Endothelial cell of umbilical vein (primary cell): Measurements from ENCODE around the gene FAM53B. TPM values are rescaled to one million over a fixed set of nuclear protein-coding genes. Genes with fewer than 3 reads are reported as not detected.

Experiments used
- BruUV-seq: library from RNA; stranded (reverse); fragments of 400-500 nt; replicated peaks from 2 replicates; lab custom pipeline; 2021; lab: Mats Ljungman, UMichigan
- CTCF ChIA-PET: fragments of 300-600, 350-600 bp; sonication (Branson Sonifier 250); formaldehyde crosslinking; loops from one replicate; lab custom pipeline; 2021; ENCODE audit warnings: antibody characterized with exemption, inconsistent platforms; lab: Charles Lee
- POLR2A ChIA-PET: fragments of 300-600, 350-600 bp; sonication (Branson Sonifier 250); formaldehyde crosslinking; loops from one replicate; lab custom pipeline; 2021; ENCODE audit warnings: antibody characterized with exemption, inconsistent platforms; lab: Charles Lee
- DNase-seq: peaks from one replicate; pipeline ENCODE4 v3.0.0-alpha.2; 2011; ENCODE audit warnings: low read depth, low spot score
- FAIRE-seq: peaks from 2 replicates; lab custom pipeline; 2011; peaks lifted over from hg19 to GRCh38; lab: Jason Lieb, UNC
- H2AFZ ChIP-seq: 2 replicates; pipeline ENCODE4 v1.6.0; 2012; ENCODE audit warnings: low read depth, low read length, control low read depth, inconsistent platforms
- H3K27ac ChIP-seq: 2 replicates; pipeline ENCODE4 v1.5.1; 2011; ENCODE audit warnings: low read depth, mild to moderate bottlenecking, control low read depth, low read length, moderate library complexity; ENCODE audit not compliant: insufficient read depth
- H3K27me3 ChIP-seq, 2 experiments: 2 replicates each; pipeline versions ENCODE4 v1.6.0 to v1.6.1; 2011; ENCODE audit warnings: low read length in 2 of 2, mixed read lengths in 1 of 2; ENCODE audit not compliant: control insufficient read depth in 2 of 2, insufficient read depth in 2 of 2
- H3K36me3 ChIP-seq, 2 experiments: 2 replicates in 1 of 2; 3 replicates in 1 of 2; pipeline ENCODE4 v1.5.1; 2011; ENCODE audit warnings: low read length in 2 of 2, mild to moderate bottlenecking in 1 of 2, moderate library complexity in 1 of 2; ENCODE audit not compliant: control insufficient read depth in 2 of 2, insufficient read depth in 2 of 2; ENCODE audit errors: extremely low read depth in 1 of 2
- H3K4me1 ChIP-seq: 3 replicates; pipeline ENCODE4 v1.5.1; 2011; ENCODE audit warnings: mild to moderate bottlenecking, low read length; ENCODE audit not compliant: control insufficient read depth, insufficient read depth; ENCODE audit errors: extremely low read depth
- H3K4me2 ChIP-seq: 2 replicates; pipeline ENCODE4 v1.6.1; 2011; ENCODE audit warnings: low read length, control low read depth, mixed read lengths; ENCODE audit not compliant: insufficient read depth
- H3K4me3 ChIP-seq, 3 experiments: fragments of 200-600 bp in 1 of 3; sonication (generic), shearing (Covaris generic) in 1 of 3; replicated peaks in 1 of 3; 2 replicates each; pipeline ENCODE4 v1.5.1; 2011 to 2016; ENCODE audit warnings: control low read depth in 3 of 3, low read length in 3 of 3, mild to moderate bottlenecking in 2 of 3, inconsistent platforms in 1 of 3, low read depth in 1 of 3, moderate library complexity in 1 of 3; ENCODE audit not compliant: insufficient read depth in 1 of 3
- H3K79me2 ChIP-seq: 2 replicates; pipeline ENCODE4 v1.6.0; 2012; ENCODE audit warnings: low read length, inconsistent platforms; ENCODE audit not compliant: control insufficient read depth, insufficient read depth
- H3K9ac ChIP-seq: replicated peaks from 2 replicates; pipeline ENCODE3; 2011; ENCODE audit warnings: low read length, control low read depth; ENCODE audit not compliant: insufficient read depth; ENCODE audit errors: extremely low read depth
- H3K9me1 ChIP-seq: replicated peaks from 3 replicates; pipeline ENCODE4 v1.6.0; 2011; ENCODE audit warnings: mild to moderate bottlenecking, low read length; ENCODE audit not compliant: control insufficient read depth, insufficient read depth; ENCODE audit errors: extremely low read depth
- H3K9me3 ChIP-seq: replicated peaks from 2 replicates; pipeline ENCODE4 v1.5.1; 2012; ENCODE audit warnings: low read length, inconsistent platforms; ENCODE audit not compliant: control insufficient read depth, insufficient read depth
- H4K20me1 ChIP-seq: replicated peaks from 2 replicates; pipeline ENCODE3; 2011; ENCODE audit warnings: mild to moderate bottlenecking, low read length; ENCODE audit not compliant: control insufficient read depth, insufficient read depth; ENCODE audit errors: extremely low read depth
- CTCF ChIP-seq, 2 donors: IDR thresholded peaks; 1 replicate in 1 of 2; 2 replicates in 1 of 2; pipeline ENCODE4 v1.5.1; 2011; ENCODE audit warnings: low read length in 2 of 2, mild to moderate bottlenecking in 2 of 2, moderate library complexity in 2 of 2, control low read depth in 1 of 2, inconsistent platforms in 1 of 2, low read depth in 1 of 2; ENCODE audit not compliant: insufficient read depth in 1 of 2; ENCODE audit errors: extremely low read depth in 1 of 2
- EZH2 ChIP-seq: IDR thresholded peaks from 2 replicates; pipeline ENCODE4 v1.6.1; 2012; ENCODE audit warnings: borderline replicate concordance, low read depth, mild to moderate bottlenecking, moderate library complexity, low read length, inconsistent platforms; ENCODE audit not compliant: severe bottlenecking
- FOS ChIP-seq: IDR thresholded peaks from 2 replicates; pipeline ENCODE4 v1.6.1; 2011; ENCODE audit warnings: mild to moderate bottlenecking, low read length, moderate library complexity, borderline replicate concordance; ENCODE audit not compliant: insufficient read depth
- GATA2 ChIP-seq: IDR thresholded peaks from 2 replicates; pipeline ENCODE4 v1.7.0; 2011; ENCODE audit warnings: low read depth, mild to moderate bottlenecking, moderate library complexity, mixed read lengths, low read length; ENCODE audit not compliant: insufficient read length, insufficient read depth
- JUN ChIP-seq: IDR thresholded peaks from 2 replicates; pipeline ENCODE4 v1.6.1; 2011; ENCODE audit warnings: borderline replicate concordance, low read depth; ENCODE audit not compliant: insufficient read length, insufficient read depth
- MAX ChIP-seq: IDR thresholded peaks from 2 replicates; pipeline ENCODE4 v1.6.1; 2011; ENCODE audit not compliant: insufficient read depth, insufficient read length
- MYC ChIP-seq: IDR thresholded peaks from one replicate; pipeline ENCODE4 v1.6.1; 2011; ENCODE audit warnings: mild to moderate bottlenecking, low read depth, low read length
- POLR2A ChIP-seq: IDR thresholded peaks from 2 replicates; pipeline ENCODE4 v1.6.1; 2012; ENCODE audit warnings: low read depth, mild to moderate bottlenecking, control low read depth, low read length
- POLR2AphosphoS5 ChIP-seq: IDR thresholded peaks from 2 replicates; pipeline ENCODE4 v1.6.1; 2012; ENCODE audit warnings: low read depth, mild to moderate bottlenecking, control low read depth, low read length, moderate library complexity; ENCODE audit not compliant: insufficient read depth
- dilution Hi-C: fragments of 300-500 bp; cut with MboI; formaldehyde crosslinking; loops from one replicate; pipeline ENCODE4 v1.15.0; 2019; ENCODE audit warnings: low sequenced_read_pairs; ENCODE audit not compliant: extremely low pct_ligation_motif_present
- intact Hi-C: fragments of 100-400 bp; cut with micrococcal nuclease; formaldehyde crosslinking; loops from one replicate; pipeline ENCODE4 v1.10.0; 2022
- polyA plus RNA-seq, 4 experiments: library from polyadenylated mRNA; depleted of rRNA in 3 of 4; stranded (reverse) in 3 of 4; unstranded in 1 of 4; fragments of >200 nt; gene quantifications; 2 replicates each; pipeline versions ENCODE4 v1.2.1 to v1.2.3, GENCODE V29; 2011 to 2012; ENCODE audit warnings: missing spikeins in 1 of 4
- total RNA-seq: library from RNA; stranded (reverse); gene quantifications from 2 replicates; pipeline ENCODE4 v1.2.3, GENCODE V29; 2021

FAM53B gene
- total and polyA plus RNA-seq, 2 donors (not counting 3 experiments of a cell fraction or from before 2014, with no cell fraction given): 8.5 to 21.1 TPM

- no peak overlapping the region for H3K4me2 ChIP-seq
- FAIRE-seq: no peak
- no peaks in the 10 kb centered on the region for H4K20me1 ChIP-seq
- H3K9ac ChIP-seq: no peak overlapping the region
- H3K4me3 ChIP-seq: no peak overlapping the region
- no peaks in the 10 kb centered on the region for H3K9me3 ChIP-seq
- dilution Hi-C loops: no loop called here
- no TSS peak for BruUV-seq
- no peak for TF ChIP-seq CTCF (IDR thresholded peaks at IDR 0.05; ENCODE audit: extremely low read depth in 1 of 2, insufficient read depth in 1 of 2, low read depth in 1 of 2, low read length in 2 of 2)
- no peak for TF ChIP-seq FOS
- TF ChIP-seq POLR2A: no peak
- no peak for TF ChIP-seq GATA2
- TF ChIP-seq MAX: no peak
- TF ChIP-seq MYC: no peak
- no peak for TF ChIP-seq EZH2
- no peak for TF ChIP-seq POLR2AphosphoS5
- TF ChIP-seq JUN: no peak
- no peaks in the 10 kb centered on the region for H3K79me2 ChIP-seq
- DNase-seq: no peak
- CTCF ChIA-PET: no interaction called here
- no peak overlapping the region for H3K27ac ChIP-seq
- no peaks in the 10 kb centered on the region for H3K36me3 ChIP-seq
- POLR2A ChIA-PET: no interaction called here
- H2AFZ ChIP-seq: no peak overlapping the region
- H3K9me1 ChIP-seq: no peaks in the 10 kb centered on the region
- no peaks in the 10 kb centered on the region for H3K4me1 ChIP-seq
- intact Hi-C loops: no loop called here
- no peaks in the 10 kb centered on the region for H3K27me3 ChIP-seq
Observed at GRCh38 chr10:124656113-124656490, 88.1 kb downstream of the FAM53B start.
